Activated CD8-positive, alpha-beta memory T cell treated with anti-CD3 and anti-CD28 coated beads for 36 hours (primary cell): Measurements from ENCODE around the gene USP4. TPM values are rescaled to one million over a fixed set of nuclear protein-coding genes. Genes with fewer than 3 reads are reported as not detected.
"Not testable (repeated sequence)": the region's sequence is repeated elsewhere in the genome, so short reads cannot be mapped to it uniquely, and the experiment has no call there.

Experiments used
- CTCF ChIA-PET: fragments of 350-600 bp; sonication (Branson Sonifier 250); formaldehyde crosslinking; loops from one replicate; lab custom pipeline; 2021; ENCODE audit warnings: antibody characterized with exemption; lab: Charles Lee
- POLR2A ChIA-PET: fragments of 350-600 bp; sonication (Branson Sonifier 250); formaldehyde crosslinking; loops from one replicate; lab custom pipeline; 2021; ENCODE audit warnings: antibody characterized with exemption; lab: Charles Lee
- total RNA-seq, 2 experiments: library from RNA; stranded (reverse); gene quantifications; one replicate each; pipeline ENCODE4 v1.2.3, GENCODE V29; 2021

The USP4 gene
- total RNA-seq, 2 experiments from 2014 or later, result 69.7 to 71.5 TPM

DNA sequence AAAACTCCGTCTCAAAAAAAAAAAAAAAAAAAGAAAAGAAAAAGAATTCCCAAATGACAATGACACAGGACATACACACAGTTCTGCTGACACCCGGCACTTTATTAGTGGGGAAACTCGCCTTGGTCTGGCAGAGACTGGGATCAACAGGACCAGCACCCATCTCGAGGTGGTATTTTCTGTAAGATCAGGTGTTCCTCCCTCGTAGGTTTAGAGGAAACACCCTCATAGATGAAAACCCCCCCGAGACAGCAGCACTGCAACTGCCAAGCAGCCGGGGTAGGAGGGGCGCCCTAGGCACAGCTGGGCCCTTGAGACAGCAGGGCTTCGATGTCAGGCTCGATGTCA is 17.2 kb upstream of the USP4 start:
- CTCF ChIA-PET, result interaction anchor here (0.8 to 2.5 kb wide), 3 partner anchors 18 to 88 kb away, joined by 4 to 15 read pairs (median 4); partner anchors contain the start of gene USP4
- POLR2A ChIA-PET, result interaction anchor here (0.7 to 2.9 kb wide), 3 partner anchors 17 to 78 kb away, joined by 6 to 21 read pairs (median 6); partner anchors contain the start of genes RHOA, TCTA and USP4

DNA sequence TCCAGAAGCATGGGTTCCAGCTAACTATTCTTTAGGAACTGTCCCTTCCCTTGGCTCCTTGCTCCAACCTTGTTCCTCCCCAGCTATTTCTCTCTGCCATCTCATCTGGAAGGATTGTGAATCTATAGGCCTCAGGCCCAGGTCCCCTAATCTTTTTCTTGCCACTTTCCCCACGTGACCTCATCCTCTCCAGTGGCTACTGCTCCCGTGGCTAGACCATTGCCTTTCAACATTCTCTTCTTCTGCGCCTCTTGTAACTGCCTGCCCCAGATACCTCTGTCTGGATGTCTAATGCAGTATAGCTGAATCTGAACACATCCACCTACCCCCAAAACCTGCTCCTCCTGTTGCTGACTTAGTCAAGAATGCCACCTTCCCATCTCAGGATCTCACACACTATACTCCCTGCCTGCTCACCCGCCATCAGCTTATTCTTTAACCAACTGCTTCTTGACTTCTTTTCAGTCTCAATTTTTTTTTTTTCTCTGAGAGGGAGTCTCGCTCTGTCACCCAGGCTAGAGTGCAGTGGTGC is 13.1 kb upstream of the USP4 start:
- POLR2A ChIA-PET, result interaction anchor here (0.6 kb wide), 1 partner anchor 1054 kb away, joined by 3 read pairs; no protein-coding TSS in a partner anchor
- CTCF ChIA-PET, result no interaction called here

DNA sequence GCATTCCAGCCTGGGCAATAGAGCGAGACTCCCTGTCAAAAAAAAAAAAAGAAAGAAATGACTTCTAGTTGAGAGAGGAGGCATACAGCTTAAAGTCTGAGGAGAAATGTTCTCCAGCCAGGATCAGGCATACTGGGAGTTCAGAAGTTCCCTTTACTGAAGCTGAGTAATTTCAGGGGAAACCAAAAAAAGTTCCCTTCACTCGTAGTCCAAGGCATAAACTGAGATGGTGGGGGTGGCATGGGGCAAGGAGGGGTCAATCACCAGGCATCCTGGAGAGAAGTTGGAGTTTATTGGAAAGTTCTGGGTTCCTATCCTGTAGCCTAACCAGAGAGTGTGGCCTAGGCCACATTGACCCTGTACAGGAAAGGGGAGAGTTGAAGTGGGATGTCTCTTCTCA is 12.4 kb upstream of the USP4 start:
- POLR2A ChIA-PET, result no interaction called here
- CTCF ChIA-PET, result no interaction called here

DNA sequence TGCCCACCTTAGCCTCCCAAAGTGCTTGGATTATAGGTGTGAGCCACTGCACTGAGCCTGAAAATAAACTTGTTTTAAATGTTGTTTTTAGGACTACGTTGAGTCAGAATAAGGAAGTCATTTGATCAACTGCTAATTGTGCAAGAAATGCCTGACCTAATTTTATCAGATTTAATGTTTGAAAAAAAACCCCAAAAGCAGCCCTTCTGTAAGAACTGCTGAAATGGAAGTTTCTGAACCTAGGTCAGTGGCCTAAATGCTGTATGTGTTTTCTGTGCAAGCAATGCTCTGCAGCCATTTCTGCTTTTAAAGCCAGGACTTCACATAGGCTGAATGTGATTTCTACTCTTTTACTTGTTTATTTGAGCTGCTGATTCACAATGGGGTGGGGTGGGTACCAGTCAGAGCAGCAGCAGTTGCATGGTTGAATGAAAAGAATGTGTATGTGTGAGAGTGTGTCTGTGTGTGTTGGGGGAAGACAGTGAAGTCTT is 11.7 kb upstream of the USP4 start:
- CTCF ChIA-PET, result interaction anchor here (0.9 kb wide), 1 partner anchor 11 kb away, joined by 4 read pairs; no protein-coding TSS in a partner anchor
- POLR2A ChIA-PET, result no interaction called here

GRCh38 chr3:49349348-49350114 is 9.7 kb upstream of the USP4 start:
- ChIA-PET CTCF (interaction anchor here (0.9 kb wide), 1 partner anchor 10 kb away, joined by 4 read pairs; the partner anchor contains the start of gene USP4), POLR2A (no interaction called here)

GRCh38 chr3:49348361-49348760 is 8.5 kb upstream of the USP4 start:
- CTCF ChIA-PET, result interaction anchor here (0.7 to 1.2 kb wide), 2 partner anchors 253 to 649 kb away, joined by 3 read pairs; no protein-coding TSS in a partner anchor
- POLR2A ChIA-PET, result not testable (repeated sequence)

DNA sequence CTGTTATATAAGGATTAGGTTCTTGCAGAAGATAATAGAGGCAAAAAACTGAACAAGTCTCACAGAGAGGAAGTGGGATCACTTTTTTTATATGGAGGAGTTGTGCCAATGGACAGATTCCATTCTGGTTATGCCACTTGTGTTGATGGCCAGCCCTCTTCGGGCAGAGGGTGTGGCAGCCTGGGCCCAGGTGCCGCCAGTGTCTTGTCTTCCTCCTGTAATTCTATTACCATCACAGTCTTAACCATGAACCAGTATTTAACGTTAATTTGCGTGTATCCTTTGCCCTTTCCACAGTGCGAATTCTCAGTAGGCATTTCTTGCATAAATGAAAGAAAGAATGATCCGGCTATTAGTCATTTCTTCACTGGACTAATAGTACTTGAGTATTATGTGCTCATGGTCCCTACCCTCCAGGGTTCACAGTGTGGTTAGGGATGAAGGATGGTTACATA is 7.0 kb upstream of the USP4 start:
- ChIA-PET CTCF (no interaction called here), POLR2A (interaction anchor here (0.6 kb wide), 1 partner anchor 74 kb away, joined by 3 read pairs; no protein-coding TSS in a partner anchor)

DNA sequence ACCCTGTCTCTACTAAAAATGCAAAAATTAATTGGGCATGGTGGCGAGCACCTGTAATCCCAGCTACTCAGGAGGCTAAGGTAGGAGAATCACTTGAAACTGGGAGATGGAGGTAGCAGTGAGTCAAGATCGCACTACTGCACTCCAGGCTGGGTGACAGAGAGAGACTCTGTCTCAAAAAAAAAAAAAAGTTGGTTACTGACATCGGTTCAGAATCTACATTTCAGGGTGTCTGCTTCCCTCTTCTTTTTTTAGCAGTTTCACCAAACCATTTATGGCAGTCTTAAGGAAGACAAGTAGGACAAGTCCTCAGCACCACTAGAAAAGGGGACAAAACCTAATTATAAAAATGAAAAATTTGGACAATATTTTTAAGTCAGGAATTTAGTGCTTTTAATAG is 3.3 kb upstream of the USP4 start:
- ChIA-PET CTCF (interaction anchor here (0.7 kb wide), 2 partner anchors 35 to 126 kb away, joined by 5 to 6 read pairs; no protein-coding TSS in a partner anchor), POLR2A (interaction anchor here (1.1 kb wide), 1 partner anchor 69 kb away, joined by 13 read pairs; the partner anchor contains the start of genes RHOA and TCTA)

GRCh38 chr3:49341996-49342395 is 2.1 kb upstream of the USP4 start:
- ChIA-PET CTCF (interaction anchor here (0.6 to 1.0 kb wide), 4 partner anchors 79 to 189 kb away, joined by 3 to 4 read pairs (median 3); no protein-coding TSS in a partner anchor), POLR2A (no interaction called here)

- ChIA-PET POLR2A (interaction anchor here (1.0 to 2.1 kb wide), 12 partner anchors 19 to 350 kb away, joined by 3 to 21 read pairs (median 4); partner anchors contain the start of genes DAG1, GPX1, NDUFAF3 and P4HTM), CTCF (interaction anchor here (1.0 to 4.1 kb wide), 12 partner anchors 10 to 121 kb away, joined by 3 to 44 read pairs (median 4); partner anchors contain the start of genes GPX1 and NICN1)
These were observed 292 bp downstream of the USP4 start for GRCh38 chr3:49339581-49339940.

DNA sequence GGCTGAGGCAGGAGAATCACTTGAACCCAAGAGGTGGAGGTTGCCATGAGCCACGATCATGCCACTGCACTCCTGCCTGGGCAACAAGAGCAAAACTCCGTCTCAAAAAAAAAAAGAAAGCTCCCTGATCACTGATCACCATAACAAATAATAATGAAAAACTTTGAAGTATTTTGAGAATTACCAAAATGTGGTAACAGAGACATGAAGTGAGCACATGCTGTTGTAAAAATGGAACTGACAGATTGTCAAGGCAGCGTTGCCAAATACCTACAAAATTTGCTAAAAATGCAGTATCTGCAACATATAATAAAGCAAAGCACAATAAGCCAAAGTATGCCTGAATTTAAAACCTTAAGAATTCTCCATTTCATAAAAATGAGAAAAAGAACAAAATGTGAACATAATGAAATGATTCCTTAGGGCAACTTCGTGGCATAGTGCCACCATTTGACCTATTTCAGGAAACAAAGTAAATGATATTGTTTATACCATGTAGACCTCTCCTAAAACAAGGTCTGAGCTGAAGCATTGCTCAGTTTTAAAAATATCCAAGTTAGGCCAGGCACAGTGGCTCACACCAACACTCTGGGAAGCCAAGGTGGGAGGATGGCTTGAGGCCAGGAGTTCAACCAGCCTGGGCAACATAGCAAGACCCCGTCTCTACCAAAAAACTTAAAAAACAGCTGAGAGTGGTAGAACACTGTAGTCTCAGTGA is 5.8 kb downstream of the USP4 start:
- POLR2A ChIA-PET, result no interaction called here
- CTCF ChIA-PET, result interaction anchor here (0.6 to 1.4 kb wide), 2 partner anchors 10 to 392 kb away, joined by 3 to 4 read pairs; no protein-coding TSS in a partner anchor

DNA sequence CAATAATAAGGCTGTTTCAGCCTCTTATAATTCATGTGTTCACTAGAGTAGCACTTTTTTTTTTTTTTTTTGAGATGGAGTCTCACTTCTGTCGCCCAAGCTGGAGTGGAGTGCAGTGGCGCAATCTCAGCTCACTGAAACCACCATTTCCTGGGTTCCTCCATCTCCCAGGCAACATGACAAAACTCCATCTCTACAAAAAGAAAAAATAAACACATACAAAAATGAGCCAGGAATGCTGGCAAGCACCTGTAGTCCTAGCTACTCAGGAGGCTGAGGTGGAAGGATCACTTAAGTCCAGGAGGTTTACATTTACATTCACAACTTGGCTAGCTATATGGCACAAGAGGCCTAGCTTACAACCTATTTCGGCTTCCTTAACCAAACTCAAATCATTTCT is 6.8 kb downstream of the USP4 start:
- CTCF ChIA-PET, result interaction anchor here (0.6 to 1.6 kb wide), 2 partner anchors 116 to 1867 kb away, joined by 4 to 8 read pairs; no protein-coding TSS in a partner anchor
- POLR2A ChIA-PET, result interaction anchor here (0.6 kb wide), 1 partner anchor 78 kb away, joined by 3 read pairs; no protein-coding TSS in a partner anchor

GRCh38 chr3:49329186-49329585 is 10.7 kb downstream of the USP4 start:
- POLR2A ChIA-PET, result interaction anchor here (0.6 kb wide), 1 partner anchor 25 kb away, joined by 9 read pairs; no protein-coding TSS in a partner anchor
- CTCF ChIA-PET, result interaction anchor here (0.6 kb wide), 1 partner anchor 617 kb away, joined by 4 read pairs; no protein-coding TSS in a partner anchor

GRCh38 chr3:49328350-49328749 is 11.5 kb downstream of the USP4 start:
- CTCF ChIA-PET, result not testable (repeated sequence)

GRCh38 chr3:49327485-49327884 is 12.4 kb downstream of the USP4 start:
- CTCF ChIA-PET, result no interaction called here
- POLR2A ChIA-PET, result no interaction called here

More at GRCh38 chr3:49328350-49328749, 11.5 kb downstream of the USP4 start:
- POLR2A ChIA-PET, result interaction anchor here (0.6 kb wide), 1 partner anchor 727 kb away, joined by 3 read pairs; no protein-coding TSS in a partner anchor

GRCh38 chr3:49324768-49325167 is 15.1 kb downstream of the USP4 start:
- POLR2A ChIA-PET, result no interaction called here
- CTCF ChIA-PET, result interaction anchor here (1.6 kb wide), 1 partner anchor 10 kb away, joined by 4 read pairs; no protein-coding TSS in a partner anchor

- ChIA-PET CTCF (interaction anchor here (1.3 kb wide), 1 partner anchor 132 kb away, joined by 6 read pairs; no protein-coding TSS in a partner anchor), POLR2A (interaction anchor here (1.1 kb wide), 1 partner anchor 32 kb away, joined by 5 read pairs; no protein-coding TSS in a partner anchor)
These were observed 23.0 kb downstream of the USP4 start for GRCh38 chr3:49316696-49317457.
